Stimulated activated CD4-positive, alpha-beta T cell treated with anti-CD3 and anti-CD28 coated beads, Interleukin-1b, Interleukin-23, amount 100 ng/mL, for 1 hour (primary cell): ENCODE data around the gene COX7A2L.
"Not testable (repeated sequence)": the region's sequence is repeated elsewhere in the genome, so short reads cannot be mapped to it uniquely, and the experiment has no call there.

ENCODE experiments used
- DNase-seq, 2 donors: peaks; one replicate each; pipeline ENCODE4 v3.0.0-alpha.2; 2020; ENCODE audit warnings: low read depth in 2 of 2

The COX7A2L gene

GRCh38 chr2:42367835-42368234 is 6.8 kb upstream of the COX7A2L start:
- no peak for DNase-seq

DNA sequence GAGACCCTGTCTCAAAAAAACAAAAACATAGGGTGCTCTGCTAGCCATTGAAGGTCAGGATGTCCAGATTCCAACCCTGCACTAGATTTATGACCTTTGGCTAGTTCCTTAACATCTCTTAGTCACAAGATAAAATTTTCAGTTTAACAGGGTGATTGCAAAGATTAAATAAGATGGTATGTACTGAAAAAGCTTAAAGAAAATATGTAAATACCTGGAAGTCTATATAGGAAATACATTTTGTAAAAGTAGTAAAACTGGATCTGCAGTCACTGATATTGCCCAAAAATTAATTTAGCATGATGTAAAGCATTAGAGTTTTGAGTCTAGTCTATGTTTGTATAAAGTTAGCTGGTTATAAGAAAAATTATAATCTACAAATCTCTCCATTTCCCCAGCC is 5.4 kb upstream of the COX7A2L start:
- no peak for DNase-seq

DNA sequence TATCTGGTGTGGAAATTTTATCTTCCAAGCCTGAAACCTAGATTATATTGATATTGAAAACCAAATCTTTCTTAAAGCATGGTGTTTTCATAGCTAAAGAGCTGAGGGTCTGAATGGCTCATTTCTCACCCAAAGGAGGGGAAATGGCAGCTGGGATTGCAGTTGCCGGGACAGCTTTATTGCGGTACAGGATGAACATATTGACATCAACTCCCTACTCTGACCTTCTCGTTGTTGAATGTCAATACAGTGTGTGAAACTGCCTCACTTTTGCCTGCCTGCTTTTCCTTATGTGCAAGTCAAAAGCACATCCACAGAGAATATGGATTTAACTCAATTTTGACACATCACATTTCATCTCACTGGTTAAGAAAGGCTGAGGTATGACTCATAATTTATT is 3.6 kb upstream of the COX7A2L start:
- DNase-seq, result no peak

DNA sequence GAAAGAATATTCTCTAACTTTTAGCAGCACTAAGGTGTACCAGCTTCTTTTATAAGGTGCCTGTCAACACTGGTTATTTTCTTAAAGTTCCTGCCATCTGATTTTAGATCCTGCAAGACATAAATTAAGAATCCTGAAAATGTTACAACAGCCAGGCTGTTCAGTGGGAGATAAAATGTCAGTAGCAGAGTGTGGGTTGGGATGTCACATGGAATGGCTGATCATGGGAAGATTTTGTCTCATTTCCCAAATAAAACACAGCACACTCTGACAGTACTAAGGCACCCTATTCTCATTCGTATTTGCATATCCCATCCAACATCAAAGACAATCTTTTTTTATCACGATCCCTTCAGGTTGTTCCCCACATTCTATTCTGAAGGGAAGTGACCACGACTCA is 2.4 kb upstream of the COX7A2L start:
- DNase-seq, result no peak

DNA sequence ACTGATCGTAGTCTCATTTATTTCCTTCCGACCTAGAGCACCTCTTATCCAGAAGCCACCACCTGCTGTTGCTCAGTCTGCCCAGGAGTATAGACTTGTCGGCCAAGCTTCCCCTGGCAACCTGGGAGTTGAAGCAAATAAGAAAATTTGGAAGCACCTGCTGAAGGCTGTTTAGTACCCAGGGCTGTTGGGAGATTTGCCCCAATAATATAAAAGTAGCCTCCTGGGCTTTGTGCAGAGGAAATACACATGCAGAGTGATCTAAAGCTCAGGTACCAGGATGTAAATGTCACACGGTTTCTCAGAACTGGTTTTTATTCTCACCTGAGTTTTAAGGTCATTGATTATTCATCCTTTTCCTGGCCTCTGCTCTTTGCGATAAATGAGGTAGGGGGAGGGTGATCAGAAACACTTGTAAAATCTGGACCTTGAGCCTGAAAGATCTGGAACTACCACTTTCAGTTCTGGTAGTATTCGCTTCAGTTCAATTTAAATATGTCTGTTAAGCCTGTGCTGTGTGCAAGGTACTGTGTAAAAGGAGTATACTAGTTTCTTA is 789 bp upstream of the COX7A2L start:
- DNase-seq, result no peak

- no peak for DNase-seq
Observed at GRCh38 chr2:42360493-42360889, 526 bp downstream of the COX7A2L start.

DNA sequence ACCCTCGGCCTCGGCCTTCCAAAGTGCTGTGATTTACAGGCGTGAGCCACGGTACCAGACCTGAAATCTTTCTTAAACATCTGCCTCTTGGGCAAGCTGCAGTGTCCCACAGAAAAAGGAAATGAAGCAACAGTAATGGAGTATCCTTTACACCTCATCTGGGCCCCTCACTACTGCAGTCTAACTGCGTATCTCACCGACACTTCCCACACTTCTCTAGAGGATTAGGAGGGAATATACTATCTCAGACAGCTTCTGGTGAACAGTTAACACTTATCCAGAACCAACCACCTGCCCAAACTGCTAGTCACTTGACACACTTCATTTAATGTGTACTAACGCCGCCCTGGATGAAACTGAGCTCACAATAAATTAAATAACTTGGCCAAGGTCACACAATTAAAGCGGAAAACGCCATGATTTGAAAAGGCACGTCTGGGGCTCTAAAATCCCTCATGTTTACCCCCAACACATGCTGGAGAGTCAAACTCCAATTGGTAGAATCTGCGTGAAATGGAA is 993 bp downstream of the COX7A2L start:
- DNase-seq, result no peak

- no peak for DNase-seq
Observed at GRCh38 chr2:42359304-42359964, 1.6 kb downstream of the COX7A2L start.

DNA sequence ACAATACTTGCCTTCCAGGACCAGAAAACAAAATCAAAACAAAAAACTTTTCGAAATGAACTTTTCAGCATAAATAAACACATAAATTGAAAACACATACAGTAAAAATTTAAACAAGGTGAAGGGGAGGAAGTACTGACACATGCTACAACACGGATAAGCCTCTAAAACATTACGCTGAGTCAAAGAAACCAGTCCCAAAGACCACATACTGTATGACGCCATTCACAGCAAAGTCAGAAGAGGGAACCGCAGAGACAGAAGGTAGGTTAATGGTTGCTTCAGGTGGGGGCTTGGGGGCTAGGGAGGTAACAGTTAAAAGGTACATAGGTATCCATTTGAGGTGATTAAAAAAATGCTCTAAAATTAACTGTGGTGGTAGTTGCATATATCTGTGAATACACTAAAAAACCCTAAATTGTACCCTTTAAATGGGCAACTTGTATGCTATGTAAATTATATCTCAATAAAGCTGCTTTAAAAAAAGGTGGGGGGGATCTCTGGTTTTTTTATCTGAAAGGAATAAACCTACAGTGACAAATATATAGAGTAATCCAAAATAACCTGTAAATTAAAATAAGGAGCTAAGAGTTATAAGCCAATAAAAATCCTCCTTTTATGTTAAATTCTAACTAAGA is 7.1 kb downstream of the COX7A2L start:
- DNase-seq, result no peak

DNA sequence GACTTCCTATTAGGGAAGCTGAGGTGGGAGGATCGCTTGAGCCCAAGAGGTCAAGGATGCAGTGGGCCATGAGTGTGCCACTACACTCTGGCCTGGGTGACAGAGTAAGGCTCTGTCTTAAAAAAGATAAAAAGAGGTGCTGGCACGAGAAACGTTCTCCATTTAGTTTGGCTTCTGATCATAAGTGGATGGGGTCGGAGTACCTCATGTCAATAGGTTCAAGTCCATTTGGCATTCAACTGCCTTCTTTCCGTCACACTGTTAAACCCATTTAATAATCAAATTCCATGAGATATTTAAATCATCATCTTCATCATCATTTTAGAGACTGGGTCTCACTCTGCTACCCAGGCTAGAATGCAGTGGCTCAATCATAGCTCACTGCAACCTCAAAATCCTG is 9.2 kb downstream of the COX7A2L start:
- DNase-seq, result no peak

- DNase-seq, result no peak
Observed at GRCh38 chr2:42350434-42351063, 10.5 kb downstream of the COX7A2L start.

DNA sequence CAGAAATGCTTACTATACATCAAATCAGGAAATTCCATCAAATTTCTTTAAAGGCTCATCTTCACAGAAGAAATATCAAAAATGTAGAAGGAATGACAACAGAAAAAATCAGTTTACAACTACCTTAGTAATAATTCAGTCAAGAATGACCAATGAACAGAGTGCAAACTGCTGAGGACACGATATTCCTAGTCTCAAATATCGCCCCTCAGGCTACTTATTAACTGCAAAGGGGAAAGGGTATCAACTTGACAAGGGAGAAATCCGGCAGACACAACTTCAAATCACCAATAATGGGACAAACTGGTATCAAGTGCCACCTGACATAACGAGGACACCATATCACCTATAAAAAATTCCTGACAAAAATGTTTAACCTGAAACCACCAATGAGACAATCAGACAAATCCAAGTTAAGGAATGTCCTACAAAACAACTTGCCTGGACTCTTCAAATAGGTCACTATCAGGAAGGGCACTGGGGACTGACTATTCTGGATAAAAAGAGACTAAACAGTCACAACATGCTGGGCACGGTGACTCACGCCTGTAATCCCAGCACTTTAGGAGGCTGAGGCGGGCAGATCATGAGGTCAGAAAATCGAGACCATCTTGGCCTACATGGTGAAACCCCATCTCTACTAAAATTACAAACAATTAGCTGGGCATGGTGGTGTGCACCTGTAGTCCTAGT is 12.8 kb downstream of the COX7A2L start:
- DNase-seq, result no peak

- not testable (repeated sequence) for DNase-seq
Observed at GRCh38 chr2:42347518-42347917, 13.5 kb downstream of the COX7A2L start.

DNA sequence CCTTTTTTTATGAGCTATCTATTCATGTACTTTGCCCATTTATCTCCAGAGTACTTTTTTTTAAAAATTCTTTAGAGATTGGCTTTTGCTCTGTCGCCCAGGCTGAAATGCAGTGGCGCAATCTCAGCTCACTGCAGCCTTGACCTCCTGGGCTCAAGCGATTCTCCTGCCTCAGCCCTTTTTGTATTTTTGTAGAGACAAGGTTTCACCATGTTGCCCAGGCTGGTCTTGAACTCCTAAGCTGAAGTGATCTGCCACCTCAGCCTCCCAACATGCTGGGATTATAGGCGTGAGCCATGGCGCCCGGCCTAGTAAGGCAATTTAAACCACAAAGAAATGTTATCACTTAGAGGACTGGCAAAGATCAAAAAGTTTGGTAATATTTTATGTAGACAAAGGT is 14.2 kb downstream of the COX7A2L start:
- not testable (repeated sequence) for DNase-seq

DNA sequence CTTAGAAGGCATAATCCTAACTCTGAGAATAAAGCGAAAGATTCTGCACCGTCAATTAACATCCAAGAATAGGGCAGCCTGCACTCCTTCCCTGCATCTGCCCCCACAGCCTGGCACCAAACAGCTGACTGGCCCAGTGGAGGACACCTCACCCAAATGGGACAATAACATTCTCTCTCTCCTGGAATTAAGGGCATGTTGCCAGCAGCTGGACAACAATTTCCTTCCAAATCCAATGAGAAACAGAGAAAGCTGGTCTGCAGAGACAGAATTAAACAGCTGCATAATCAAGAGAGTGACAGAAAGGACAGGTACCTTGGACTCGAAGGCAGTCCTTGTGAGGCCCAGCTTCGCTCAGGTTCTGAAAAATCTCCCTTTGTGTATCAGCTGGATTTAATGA is 15.0 kb downstream of the COX7A2L start:
- DNase-seq, result no peak

DNA sequence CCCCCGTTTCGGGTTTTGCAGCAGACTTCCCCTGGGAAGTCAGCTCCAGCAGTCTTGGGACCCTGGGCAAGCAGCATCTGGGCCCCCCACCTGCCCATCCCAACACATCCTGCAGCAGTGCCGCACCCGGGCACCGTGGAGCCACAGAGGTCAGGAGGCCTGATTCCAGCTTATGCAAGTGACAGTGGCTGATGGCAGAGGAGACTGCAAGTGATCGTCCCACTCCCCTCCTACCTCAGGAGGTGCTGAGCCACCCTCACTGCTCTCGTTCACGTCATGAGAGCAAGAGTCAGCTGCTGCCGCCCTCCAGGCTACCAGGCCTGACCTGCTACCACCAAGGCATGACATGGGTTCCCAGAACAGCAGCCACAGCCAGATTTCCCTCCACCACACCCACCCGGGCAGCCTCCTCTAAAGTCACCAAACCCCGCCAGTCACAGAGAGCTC is 18.2 kb downstream of the COX7A2L start:
- no peak for DNase-seq

GRCh38 chr2:42342061-42342794 is 18.8 kb downstream of the COX7A2L start:
- DNase-seq, result no peak

GRCh38 chr2:42340938-42341636 is 19.9 kb downstream of the COX7A2L start:
- no peak for DNase-seq

- no peak for DNase-seq
Observed at GRCh38 chr2:42340045-42340937, 20.7 kb downstream of the COX7A2L start.
